HL-60 (cell line): ENCODE data around the gene PIK3IP1.

ENCODE experiments used
- DNase-seq, 2 experiments: peaks; one replicate each; pipeline ENCODE4 v3.0.0-alpha.2; 2010 to 2020; ENCODE audit warnings: low read depth in 1 of 2, low spot score in 1 of 2
- H3K27ac ChIP-seq: fragments of 250-450 bp; sonication (Bioruptor Pico); replicated peaks from 2 replicates; pipeline ENCODE4 v1.5.1; 2020; ENCODE audit warnings: mild to moderate bottlenecking, moderate library complexity
- H3K27me3 ChIP-seq: fragments of 250-450 bp; sonication (Bioruptor Pico); 2 replicates; pipeline ENCODE4 v1.5.1; 2021; ENCODE audit warnings: mild to moderate bottlenecking, moderate library complexity; ENCODE audit not compliant: insufficient read depth, poor library complexity, severe bottlenecking
- H3K4me3 ChIP-seq: replicated peaks from 2 replicates; pipeline ENCODE4 v1.5.1; 2011; ENCODE audit warnings: mild to moderate bottlenecking, control low read depth, low read length; ENCODE audit not compliant: insufficient read depth
- CTCF ChIP-seq: IDR thresholded peaks from one replicate; pipeline ENCODE4 v1.5.1; 2011; ENCODE audit warnings: low read length, control low read depth, inconsistent platforms; ENCODE audit not compliant: insufficient read depth
- GABPA ChIP-seq: IDR thresholded peaks from 2 replicates; pipeline ENCODE4 v1.6.1; 2012; ENCODE audit warnings: low read depth
- POLR2AphosphoS5 ChIP-seq: IDR thresholded peaks from 2 replicates; pipeline ENCODE4 v1.6.1; 2012; ENCODE audit warnings: low read depth
- REST ChIP-seq: IDR thresholded peaks from 2 replicates; pipeline ENCODE4 v1.6.1; 2012; ENCODE audit warnings: low read depth; ENCODE audit not compliant: insufficient replicate concordance
- SPI1 ChIP-seq: IDR thresholded peaks from 2 replicates; pipeline ENCODE4 v1.6.1; 2012; ENCODE audit warnings: low read depth, mild to moderate bottlenecking, borderline replicate concordance

The PIK3IP1 gene

GRCh38 chr22:31278151-31278621, 14.1 kb downstream of the PIK3IP1 start:
- no peak for TF ChIP-seq REST
- TF ChIP-seq GABPA, result no peak
- TF ChIP-seq CTCF, result no peak
- TF ChIP-seq POLR2AphosphoS5, result no peak
- no peak for TF ChIP-seq SPI1
- Histone ChIP-seq H3K27me3 (no peaks in the 10 kb centered on the region), H3K4me3 (no peak overlapping the region), H3K27ac (no peak overlapping the region)
- DNase-seq, result no peak

- TF ChIP-seq SPI1 (no peak), REST (no peak), GABPA (no peak), POLR2AphosphoS5 (no peak), CTCF (no peak)
- no peak overlapping the region for H3K4me3 ChIP-seq
- no peak overlapping the region for H3K27ac ChIP-seq
- no peaks in the 10 kb centered on the region for H3K27me3 ChIP-seq
- no peak for DNase-seq
These were observed 14.5 kb downstream of the PIK3IP1 start for GRCh38 chr22:31277741-31278140.

GRCh38 chr22:31276426-31277167, 15.7 kb downstream of the PIK3IP1 start:
- TF ChIP-seq GABPA, result no peak

GRCh38 chr22:31275576-31275975, 16.7 kb downstream of the PIK3IP1 start:
- H3K4me3 ChIP-seq, result no peak overlapping the region
- H3K27ac ChIP-seq, result no peak overlapping the region
- no peak for DNase-seq
- H3K27me3 ChIP-seq, result no peaks in the 10 kb centered on the region
- TF ChIP-seq CTCF, result no peak
- no peak for TF ChIP-seq REST

More at GRCh38 chr22:31276426-31277167, 15.7 kb downstream of the PIK3IP1 start:
- Histone ChIP-seq H3K4me3 (no peak overlapping the region), H3K27ac (no peak overlapping the region), H3K27me3 (no peaks in the 10 kb centered on the region)
- DNase-seq, result no peak
